Gastrocnemius medialis (tissue), 4 donors: ENCODE data around the gene SETBP1.

Experiments
- CTCF ChIP-seq, 5 experiments: fragments of 450-650 bp in 3 of 5; fragments of 200-600 bp in 2 of 5; sonication (generic) in 2 of 5; IDR thresholded peaks in 4 of 5; conservative IDR thresholded peaks in 1 of 5; 1 replicate in 4 of 5; 2 replicates in 1 of 5; pipeline ENCODE4 v1.5.1; 2016 to 2019; ENCODE audit warnings: antibody characterized with exemption in 5 of 5, mild to moderate bottlenecking in 3 of 5, moderate library complexity in 3 of 5
- POLR2A ChIP-seq, 2 donors: fragments of 450-650 bp; IDR thresholded peaks; one replicate each; pipeline ENCODE4 v1.6.1; 2017; ENCODE audit warnings: antibody characterized with exemption in 2 of 2, mild to moderate bottlenecking in 2 of 2, moderate library complexity in 2 of 2

DNA sequence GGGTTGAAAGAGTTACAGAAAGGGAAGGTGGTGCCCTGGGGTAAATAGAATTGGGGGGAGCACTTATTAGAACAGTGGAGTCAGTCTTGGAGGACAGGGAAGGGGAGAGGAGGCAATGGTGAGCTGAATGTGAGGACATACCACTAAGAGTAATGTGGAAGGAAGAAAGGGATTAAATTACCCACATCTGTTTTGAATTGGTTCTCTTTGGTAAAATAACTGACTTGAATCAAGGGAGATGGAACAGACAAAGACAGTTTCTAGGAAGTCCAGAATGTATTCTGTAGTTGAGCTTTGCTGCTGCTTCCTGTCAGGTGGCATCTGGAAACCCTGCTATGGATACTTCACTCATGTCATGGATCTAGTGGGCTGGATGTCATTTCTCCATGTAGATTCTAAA lies 6.7 kb downstream of the SETBP1 start:
- TF ChIP-seq CTCF (IDR thresholded peaks at IDR 0.05 in 4 of 5, conservative IDR thresholded peaks at IDR 0.05 in 1 of 5) (no peak), POLR2A (IDR thresholded peaks at IDR 0.05) (no peak)
